GM19023 (cell line): Measurements from ENCODE around the gene DNAJB8.

Source experiments
- ATAC-seq: cut with Tn5 transposase; IDR thresholded peaks from one replicate; pipeline ENCODE4 v1.9.1; 2021; ENCODE audit warnings: mild to moderate bottlenecking, moderate library complexity; ENCODE audit not compliant: unreplicated experiment

DNAJB8 gene

GRCh38 chr3:128466840-128467541, at the start of gene DNAJB8:
TSS of gene DNAJB8 (minus strand) at chr3:128466890. CDS start at chr3:128463245, 3,645 bp downstream.
- ATAC-seq = no peak

- ATAC-seq = no peak
These were observed 49.3 kb upstream of the DNAJB8 start for GRCh38 chr3:128515967-128516366.

- ATAC-seq = no peak
These were observed 42.2 kb upstream of the DNAJB8 start for GRCh38 chr3:128508852-128509251.

GRCh38 chr3:128506754-128507153, 40.1 kb upstream of the DNAJB8 start:
- ATAC-seq = no peak

GRCh38 chr3:128505771-128506170, 39.1 kb upstream of the DNAJB8 start:
- no peak for ATAC-seq

- ATAC-seq = no peak
These were observed 38.5 kb upstream of the DNAJB8 start for GRCh38 chr3:128504963-128505730.

- no peak for ATAC-seq
These were observed 37.8 kb upstream of the DNAJB8 start for GRCh38 chr3:128504533-128504915.

- no peak for ATAC-seq
These were observed 37.3 kb upstream of the DNAJB8 start for GRCh38 chr3:128503751-128504532.

GRCh38 chr3:128503164-128503651, 36.5 kb upstream of the DNAJB8 start:
- ATAC-seq = no peak

GRCh38 chr3:128502712-128503111, 36.0 kb upstream of the DNAJB8 start:
- ATAC-seq = no peak

- no peak for ATAC-seq
These were observed 34.7 kb upstream of the DNAJB8 start for GRCh38 chr3:128501431-128501830.

GRCh38 chr3:128500556-128500955, 33.9 kb upstream of the DNAJB8 start:
- ATAC-seq = no peak

- ATAC-seq = no peak
These were observed 33.1 kb upstream of the DNAJB8 start for GRCh38 chr3:128499724-128500275.

- no peak for ATAC-seq
These were observed 32.3 kb upstream of the DNAJB8 start for GRCh38 chr3:128498901-128499530.

- ATAC-seq = no peak
These were observed 31.5 kb upstream of the DNAJB8 start for GRCh38 chr3:128498127-128498626.

GRCh38 chr3:128497305-128498126, 30.8 kb upstream of the DNAJB8 start:
- ATAC-seq = no peak

- no peak for ATAC-seq
These were observed 30.1 kb upstream of the DNAJB8 start for GRCh38 chr3:128496602-128497304.

- no peak for ATAC-seq
These were observed 29.4 kb upstream of the DNAJB8 start for GRCh38 chr3:128496019-128496601.
